GM19099 (cell line): ENCODE data around the gene CYTH1.

Experiments used
- POLR2A ChIP-seq: IDR thresholded peaks from 3 replicates; pipeline ENCODE4 v1.6.1; 2011; ENCODE audit warnings: low read depth; ENCODE audit not compliant: insufficient read length; ENCODE audit errors: extremely low read depth

CYTH1 gene

DNA sequence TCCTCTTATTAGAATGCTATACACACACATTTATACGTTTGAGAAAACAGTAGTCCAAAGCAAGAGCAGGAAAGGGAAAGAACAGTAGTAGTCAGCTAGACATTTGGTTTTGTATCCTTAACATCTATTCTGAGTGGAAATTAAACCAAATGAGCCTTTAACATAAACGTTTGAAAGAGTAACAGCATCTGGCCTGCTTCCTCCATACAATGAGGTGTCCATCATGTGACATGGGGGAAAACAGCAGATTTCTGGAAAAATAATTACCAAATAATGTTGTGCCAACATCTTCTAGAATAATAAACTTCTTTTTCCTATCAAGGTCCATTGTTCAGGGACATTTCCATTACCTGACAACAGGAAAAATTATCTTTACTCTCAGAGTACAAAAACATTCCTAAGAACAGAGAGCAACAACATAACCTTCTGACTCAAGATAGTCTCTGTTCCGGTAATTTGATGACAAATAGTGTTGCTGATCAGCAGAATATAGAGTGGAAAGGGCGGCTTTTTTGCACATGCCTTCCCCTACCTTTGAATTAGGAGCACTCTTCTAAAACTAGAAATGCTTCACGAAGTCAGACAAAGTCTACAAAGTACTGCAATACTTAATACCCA lies 20.2 kb downstream of the CYTH1 start:
- no peak for TF ChIP-seq POLR2A

DNA sequence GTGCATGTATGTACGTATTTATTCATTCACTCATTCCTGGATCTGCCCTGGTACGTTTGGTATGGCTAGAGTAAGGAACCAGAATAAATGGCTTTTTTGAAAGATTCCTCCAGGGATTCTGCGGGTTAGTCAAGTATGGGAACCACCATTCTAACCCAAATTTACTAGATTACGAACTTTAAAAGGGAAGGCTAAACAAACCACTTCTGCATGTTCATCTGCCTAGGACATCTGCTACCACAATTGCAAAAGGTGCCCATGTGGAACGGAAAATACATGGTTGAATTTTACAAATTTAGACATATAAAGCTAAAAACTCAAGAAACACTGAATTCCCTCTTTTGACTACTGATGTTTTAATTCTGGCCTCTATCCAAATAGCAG lies 22.1 kb downstream of the CYTH1 start:
- no peak for TF ChIP-seq POLR2A

DNA sequence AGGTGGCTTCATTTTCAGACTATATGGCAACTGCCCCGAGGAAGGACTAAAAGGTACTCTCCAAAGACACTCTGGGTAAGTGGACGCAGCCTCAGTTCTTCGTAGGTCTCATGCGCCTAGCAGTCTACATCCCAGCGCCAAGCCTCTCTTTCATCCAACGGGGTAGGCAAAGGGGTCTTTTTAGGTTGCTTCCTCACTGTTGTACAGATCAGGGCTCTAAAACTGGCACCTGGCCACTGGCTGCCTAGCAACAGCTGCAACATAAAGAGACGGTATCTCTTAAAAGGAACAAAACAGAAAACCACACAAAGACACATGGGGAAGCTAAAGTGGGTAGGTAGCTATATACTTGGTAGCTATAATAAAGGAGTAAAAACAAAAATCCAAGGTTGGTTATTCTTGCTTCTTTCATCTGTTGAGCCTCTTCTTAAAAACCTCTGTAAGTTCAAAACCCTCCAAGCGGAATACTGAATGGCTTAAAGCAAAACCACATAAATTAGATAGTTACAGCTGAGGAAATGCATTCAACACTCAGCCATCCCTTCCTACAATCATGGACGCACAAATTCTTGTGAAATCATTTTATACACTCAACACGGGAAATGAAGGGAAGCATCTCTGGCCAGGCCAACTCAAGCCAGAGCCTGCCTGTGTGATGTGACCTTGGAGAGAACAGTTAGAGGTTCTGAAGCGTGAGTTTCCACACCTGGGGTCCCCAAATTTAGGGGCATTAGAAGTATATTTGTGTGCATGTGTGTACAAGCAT lies 22.7 kb downstream of the CYTH1 start:
- no peak for TF ChIP-seq POLR2A

DNA sequence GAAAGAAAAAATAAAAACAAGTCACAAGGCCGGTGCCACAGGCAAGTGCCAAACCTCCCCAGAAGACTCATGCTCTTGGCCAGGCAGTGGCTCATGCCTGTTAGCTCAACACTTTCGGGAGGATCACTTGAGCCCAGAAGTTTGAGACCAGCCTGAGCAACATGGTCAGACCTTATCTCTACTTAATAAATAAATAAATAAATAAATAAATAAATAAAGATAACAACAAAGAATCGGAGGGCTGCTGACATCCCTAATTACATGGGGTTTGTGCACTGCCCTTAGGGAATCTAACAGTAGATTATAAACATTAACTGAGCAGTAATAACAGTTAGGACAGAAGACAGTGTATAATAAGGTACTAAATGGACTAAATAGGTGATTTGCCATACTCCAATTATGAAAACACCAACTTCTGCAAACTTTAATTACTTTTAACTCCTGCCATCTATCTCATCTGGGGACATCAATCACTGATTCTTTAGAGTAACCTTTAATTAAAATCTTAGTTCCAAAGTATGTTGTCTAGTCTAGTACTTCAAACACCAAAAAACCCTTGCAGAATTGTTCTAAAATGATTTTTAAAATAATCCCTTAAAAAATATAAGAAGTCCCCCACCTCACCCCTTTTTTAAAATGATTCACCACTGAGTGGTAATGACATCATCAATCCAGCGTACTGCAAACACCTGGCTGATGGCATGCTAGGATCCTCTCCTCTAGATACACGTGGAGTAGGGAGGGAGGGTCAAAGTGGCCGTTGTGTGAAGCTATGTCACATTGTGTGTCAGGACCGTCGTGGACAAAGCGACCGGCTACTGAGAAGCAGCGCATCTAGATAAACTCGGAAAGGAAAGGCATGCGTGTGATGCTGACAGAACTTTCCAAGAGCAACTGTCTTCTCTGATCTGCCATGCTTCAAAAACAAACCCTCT lies 28.5 kb downstream of the CYTH1 start:
- TF ChIP-seq POLR2A, result no peak

DNA sequence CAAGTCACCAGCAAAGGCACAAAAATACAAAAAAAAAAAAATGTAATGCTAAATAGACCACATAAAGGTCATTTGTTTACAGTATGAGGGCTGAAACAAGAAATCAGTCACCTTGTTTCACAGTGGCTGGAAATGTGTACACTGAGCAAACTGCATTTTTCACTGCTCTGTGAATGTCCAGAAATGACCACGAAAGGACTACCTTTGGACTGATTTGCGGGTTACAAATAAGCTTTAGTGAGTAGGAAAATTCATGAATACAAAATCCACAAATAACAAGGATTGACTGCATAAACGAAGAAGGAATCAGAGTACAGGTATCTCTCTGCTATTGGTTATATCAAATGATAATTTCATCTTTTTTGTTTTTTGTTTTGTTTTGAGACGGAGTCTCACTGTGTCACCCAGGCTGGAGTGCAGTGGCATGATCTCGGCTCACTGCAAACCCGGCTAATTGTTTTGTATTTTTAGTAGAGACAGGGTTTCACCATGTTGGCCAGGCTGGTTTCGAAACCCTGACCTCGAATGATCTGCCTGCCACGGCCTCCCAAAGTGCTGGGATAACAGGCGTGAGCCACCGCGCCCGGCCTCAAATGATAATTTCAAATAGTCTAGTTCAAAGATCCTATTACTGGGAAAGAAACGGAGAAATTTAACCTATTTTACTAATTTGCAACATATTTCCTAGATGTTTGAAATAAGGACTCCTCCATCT lies 30.5 kb downstream of the CYTH1 start:
- TF ChIP-seq POLR2A, result no peak

DNA sequence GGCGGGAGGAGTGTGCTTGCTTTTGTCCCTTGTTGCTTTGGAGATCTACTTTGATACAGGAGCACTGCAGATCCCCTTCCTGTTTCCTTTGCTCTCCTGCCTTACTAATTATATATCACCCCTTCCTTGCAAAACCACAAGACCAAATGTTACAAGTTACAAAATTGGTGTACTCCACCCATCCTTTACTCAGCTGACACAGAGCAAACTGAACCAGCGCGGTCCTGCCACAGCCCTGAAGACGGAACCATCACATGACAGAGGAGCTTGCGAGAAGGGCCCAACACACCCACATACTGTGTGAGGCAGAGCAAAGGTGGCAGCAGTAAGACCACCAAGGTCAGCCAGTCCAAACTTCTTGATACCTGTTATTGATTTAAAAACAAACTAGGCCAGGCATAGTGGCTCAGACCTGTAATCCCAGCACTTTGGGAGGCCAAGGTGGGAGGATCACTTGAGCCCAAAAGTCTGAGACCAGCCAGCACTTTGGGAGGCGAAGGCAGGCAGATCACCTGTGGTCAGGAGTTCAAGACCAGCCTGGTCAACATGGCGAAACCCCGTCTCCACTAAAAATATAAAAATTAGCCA lies 33.2 kb downstream of the CYTH1 start:
- TF ChIP-seq POLR2A, result no peak

DNA sequence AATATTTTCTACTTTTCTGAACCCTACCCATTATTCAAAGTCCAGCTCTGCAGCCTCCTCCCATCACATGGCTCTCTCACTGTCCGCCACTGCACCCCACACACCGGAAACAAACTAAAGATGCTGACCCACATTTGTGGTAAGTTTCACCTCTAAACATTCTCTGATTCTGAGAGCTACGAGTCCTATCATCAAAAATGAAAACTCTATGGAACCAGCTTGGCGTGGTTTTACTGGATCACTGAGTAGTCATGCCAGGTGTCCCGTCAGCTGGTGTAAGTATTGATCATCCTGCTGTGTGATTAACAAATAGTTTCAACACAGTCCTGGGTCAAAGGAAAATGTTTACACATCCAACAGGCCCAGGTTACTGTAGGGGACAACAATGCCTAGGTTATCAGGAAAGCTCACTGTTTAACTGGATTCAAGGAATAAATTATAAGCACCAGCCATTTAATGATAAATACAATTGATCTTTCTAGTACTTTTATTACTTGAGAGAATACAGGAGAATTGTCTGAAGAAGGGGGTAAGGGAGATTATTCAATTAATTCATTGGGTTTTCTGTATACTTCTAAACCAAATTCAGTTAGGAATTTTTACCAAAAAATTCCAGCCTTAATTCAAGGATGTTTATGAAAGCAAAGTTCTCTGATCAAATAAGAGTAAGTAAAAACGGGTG lies 33.9 kb downstream of the CYTH1 start:
- no peak for TF ChIP-seq POLR2A

DNA sequence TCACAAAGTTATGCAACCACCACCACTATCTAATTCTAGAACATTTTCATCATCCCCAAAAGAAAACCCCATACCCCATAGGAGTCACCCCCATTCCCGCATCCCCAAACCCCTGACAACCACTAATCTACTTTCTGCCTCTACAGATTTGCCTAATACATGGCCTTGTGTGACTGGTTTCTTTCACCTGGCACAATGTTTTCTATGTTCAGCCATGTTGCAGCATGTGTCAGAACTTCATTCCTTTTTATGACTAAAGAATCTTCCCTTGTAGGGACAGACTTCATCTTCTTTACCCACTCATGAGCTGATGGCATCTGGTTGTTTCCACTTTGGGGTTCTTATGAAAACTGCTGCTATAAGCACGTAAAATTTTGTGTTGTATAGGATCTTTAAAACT lies 34.6 kb downstream of the CYTH1 start:
- no peak for TF ChIP-seq POLR2A

DNA sequence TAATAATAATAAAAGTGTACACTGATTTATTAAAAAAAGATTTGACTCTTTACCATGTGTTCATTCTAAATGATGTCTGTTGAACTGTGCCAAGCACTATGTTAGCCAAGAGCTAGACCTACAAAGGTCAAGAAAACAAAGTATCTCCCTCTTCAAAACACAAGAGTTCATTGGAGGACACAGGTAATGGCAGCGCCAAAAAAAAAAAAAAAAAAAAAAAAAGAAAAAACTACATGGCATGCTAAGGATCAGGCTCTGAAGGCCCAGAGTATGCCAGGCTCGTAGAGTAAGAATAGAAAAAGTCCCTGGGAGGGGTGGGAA lies 35.2 kb downstream of the CYTH1 start:
- no peak for TF ChIP-seq POLR2A

DNA sequence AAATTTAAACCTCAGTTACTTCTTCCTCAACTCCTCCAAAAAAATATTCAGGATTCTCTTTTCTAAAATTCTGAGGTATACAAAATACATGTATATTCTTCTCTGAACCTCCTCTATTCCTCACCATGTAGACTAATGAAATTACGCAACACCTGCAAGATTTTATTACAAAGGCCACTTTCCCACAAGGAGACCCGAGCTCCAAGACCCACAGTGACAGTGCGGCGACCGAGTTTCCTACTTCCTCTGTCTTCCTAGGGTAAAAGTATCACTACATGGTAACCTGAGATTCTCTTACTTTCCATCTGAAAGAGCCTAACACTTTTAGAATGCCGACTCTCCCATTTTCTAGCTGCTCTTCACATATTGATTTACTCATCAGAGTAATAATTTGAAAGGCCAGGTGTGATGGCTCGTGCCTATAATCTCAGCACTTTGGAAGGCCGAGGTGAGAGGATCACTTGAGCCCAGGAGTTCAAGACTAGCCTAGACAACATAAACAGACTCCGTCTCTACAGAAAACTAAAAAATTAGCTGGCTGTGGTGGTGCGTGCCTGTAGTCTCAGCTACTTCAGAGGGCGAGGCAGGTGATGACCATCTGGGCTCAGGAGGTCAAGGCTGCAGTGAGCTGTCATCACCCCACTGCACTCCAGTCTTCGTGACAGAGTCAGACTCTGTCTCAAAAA lies 35.7 kb downstream of the CYTH1 start:
- no peak for TF ChIP-seq POLR2A

DNA sequence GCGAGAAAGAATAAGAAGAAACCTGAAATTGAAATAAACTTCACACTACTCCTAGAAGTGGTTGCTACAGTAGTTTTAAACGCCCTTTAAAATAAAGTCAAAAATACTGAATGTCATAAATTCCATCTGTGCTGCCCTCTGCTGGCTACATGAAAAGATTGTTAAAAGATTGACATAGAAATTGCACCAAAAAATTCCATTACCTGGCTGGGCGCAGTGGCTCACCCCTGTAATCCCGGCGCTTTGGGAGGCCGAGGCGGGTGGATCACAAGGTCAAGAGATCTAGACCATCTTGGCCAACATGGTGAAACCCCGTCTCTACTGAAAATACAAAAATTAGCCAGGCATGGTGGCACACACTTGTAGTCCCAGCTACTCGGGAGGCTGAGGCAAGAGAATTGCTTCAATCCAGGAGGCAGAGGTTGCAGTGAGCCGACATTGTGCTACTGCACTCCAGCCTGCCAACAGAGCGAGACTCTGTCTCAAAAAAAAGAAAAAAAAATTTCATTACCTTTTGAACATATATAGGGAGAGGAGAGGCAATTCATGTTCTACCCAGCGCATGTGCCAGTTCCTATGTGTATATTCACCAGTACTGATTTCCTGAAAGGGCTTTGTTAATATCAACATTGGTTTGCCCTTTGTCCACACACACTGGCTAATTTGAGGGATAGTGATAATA lies 36.5 kb downstream of the CYTH1 start:
- no peak for TF ChIP-seq POLR2A

DNA sequence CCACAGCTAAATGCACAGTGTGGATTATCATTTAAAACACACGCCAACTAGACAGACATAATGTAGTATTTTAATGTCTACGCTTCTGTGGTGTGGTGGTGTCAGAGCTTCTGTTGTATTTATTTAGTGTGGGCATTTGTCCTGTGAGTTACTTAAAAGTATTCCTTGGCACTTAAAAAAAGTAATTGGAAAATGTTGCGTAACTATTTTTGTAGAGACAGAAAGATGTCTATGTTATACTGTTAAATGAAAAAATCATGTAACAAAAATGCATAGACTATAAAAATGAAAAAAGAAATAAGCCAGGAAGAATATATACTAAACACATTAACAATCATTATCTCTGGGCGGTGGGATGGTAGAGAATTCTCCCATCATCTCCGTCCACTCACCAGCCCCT lies 39.2 kb downstream of the CYTH1 start:
- no peak for TF ChIP-seq POLR2A

DNA sequence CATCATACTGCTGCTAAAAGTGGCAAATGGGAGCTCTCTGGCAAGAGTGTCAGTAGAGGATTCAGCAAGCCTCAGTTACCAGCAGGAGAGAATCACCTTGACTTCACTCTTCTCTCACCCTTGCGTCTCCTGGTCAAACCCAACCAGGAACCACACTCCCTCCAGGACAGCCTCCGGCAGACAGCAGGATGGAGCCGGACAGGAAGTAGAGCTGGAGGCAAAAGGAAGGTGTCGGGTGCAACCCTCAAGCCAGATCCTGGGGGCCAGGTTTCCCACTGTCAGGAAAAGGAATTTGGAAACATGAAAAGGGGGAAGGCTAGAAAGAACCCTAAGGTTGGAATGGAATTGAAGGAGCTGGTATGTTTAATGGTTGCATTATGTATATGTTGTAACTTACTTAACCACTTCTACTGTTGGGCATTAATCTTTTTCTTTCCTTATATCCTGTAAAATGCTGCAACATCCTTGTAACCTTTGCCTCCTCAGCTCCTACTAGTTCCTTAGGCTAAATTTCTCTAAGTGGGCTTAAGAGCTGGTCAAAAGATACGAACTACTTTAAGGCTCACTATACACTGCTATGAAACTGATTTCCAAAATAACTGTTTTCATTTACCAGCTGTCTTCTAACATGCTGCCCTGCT lies 40.3 kb downstream of the CYTH1 start:
- TF ChIP-seq POLR2A, result no peak
